GM21390 (cell line): ENCODE measurements around the gene KRT15.

Source experiments
- ATAC-seq: cut with Tn5 transposase; IDR thresholded peaks from one replicate; pipeline ENCODE4 v1.9.1; 2021; ENCODE audit not compliant: unreplicated experiment

Gene KRT15

GRCh38 chr17:41505809-41506767 is 12.6 kb downstream of the KRT15 start:
- ATAC-seq: no peak

GRCh38 chr17:41505007-41505808 is 13.5 kb downstream of the KRT15 start, which contains the start of gene KRT13:
Gene KRT13 (minus strand): TSS chr17:41505612. CDS start chr17:41505550, 62 bp downstream.
- ATAC-seq: no peak

GRCh38 chr17:41504246-41504977 is 14.3 kb downstream of the KRT15 start:
- ATAC-seq: no peak

GRCh38 chr17:41503202-41503601 is 15.5 kb downstream of the KRT15 start:
- ATAC-seq: no peak

DNA sequence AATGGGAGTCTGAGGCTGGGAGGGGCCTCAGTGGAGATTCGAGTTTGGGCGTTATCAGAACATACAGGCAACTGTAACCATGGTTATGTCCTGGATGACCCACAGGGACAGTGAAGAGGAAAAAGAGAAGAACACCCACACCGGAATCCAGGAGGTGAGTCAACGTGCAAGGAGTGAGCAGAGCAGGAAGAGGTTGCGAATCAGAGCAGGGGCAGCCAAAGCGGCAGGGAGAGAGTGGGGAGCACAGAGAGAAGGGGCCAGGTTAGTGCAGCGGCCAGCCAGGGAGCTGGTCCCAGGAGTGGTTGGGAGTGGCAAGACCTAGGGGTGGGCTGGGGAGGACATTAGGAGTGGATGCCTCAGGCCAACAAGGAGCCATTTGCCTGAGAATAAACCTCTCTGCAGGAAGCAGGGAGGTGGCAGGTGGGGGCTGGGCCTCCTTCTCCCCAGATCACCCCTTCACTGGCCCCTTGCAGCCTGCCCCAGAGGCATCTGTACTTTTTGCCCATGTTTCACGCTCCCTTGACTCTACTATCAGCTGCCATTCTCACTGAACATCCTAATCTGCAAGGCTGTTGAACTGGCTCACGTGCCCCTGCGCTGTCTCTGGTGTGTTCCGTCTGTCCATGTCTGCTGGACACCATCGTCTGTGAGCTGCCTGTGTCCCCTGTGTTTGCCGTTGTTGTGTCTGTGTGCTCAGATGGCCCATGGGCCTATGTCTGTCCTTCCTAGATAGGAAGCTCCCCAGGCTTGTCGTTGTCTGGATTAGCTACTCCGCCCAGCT is 18.4 kb downstream of the KRT15 start:
- ATAC-seq: no peak

DNA sequence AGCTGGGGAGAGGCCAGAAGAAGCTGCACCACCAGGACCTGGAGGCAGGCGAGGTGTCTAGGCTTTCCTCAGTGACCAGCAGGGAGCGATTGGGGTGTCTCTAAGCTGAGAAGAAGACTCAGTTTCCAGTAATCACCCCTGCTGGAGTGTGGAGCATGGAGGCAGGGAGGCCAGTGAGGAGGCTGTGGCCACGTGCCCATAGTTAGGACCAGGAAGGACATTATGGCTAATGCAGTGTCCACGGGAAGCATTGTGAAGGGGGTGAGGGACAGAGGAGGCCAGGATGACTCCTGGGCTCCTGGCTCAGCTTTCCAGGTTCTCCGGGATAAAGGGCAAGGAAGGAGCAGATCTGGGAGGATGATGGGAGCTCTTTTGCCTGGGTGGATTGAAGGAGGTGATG is 19.0 kb downstream of the KRT15 start:
- ATAC-seq: no peak

DNA sequence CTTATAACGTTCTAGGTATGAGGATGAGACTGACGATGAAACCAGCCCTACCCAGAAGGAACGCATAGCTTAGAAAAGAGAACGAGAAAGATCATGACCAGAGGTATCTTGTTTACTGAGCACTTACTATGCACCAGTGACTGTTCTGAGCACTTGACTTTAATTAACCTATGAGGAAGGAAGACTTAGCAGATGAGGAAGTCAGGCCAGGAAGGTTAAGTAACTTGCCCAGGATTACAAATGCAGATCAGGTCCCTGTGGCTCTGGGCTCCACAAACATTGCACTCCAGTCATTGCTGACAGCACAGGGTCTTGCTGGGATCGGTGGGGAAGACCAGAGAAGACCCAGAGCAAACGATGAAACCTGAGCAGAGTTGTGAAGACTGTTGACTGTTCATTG is 20.4 kb downstream of the KRT15 start:
- no peak for ATAC-seq

DNA sequence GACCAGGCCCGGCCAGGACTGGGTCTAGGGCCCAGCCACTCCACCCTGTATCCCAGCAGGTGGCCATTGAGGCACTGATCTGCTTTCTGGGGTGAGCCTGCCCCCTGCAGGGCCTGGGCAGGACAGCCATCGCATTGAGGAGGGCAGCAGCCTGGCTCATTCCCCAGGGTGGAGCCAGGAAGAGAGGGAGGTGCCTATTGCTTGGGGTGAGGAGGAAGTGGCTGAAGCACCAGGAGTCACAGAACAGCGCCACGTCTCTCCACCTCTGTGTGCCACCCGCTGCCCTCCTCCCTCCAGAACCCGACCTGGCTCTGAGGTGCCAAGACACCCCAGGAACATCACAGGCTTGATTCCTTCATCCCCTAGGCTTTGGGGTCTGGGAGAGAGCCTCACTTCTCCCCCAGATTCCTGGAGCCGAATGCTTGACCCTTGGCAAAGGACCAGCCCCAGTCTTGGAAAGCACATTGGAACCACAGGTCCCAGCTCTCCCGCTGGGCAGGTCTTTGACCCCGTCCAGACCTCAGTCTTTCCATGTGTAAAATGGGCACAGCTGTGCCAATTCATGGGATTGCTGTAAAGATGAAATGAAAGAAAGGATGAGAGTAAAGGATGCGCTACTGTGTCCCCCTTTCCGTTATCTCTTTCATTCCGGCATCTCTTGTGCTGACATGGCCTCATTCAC is 21.7 kb downstream of the KRT15 start:
- no peak for ATAC-seq

DNA sequence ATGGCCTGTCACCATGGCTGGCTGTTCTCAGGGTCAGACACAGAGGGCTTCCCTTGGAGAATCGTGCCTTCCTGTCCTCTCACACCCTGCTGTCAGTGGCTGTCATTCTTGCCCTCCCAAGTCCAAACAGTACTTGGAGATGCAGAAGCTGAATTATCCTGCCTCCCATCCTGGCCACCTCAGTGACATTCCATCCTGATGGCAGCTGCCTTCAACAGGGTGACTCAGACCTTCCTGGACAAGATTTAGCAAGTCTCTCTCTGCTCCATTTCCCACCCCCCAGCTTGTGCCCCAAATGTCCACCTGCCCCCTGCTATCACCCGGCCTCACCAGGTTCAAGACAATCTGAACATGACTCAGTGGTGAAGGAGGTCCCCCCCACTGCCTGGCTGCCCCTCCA is 24.2 kb downstream of the KRT15 start:
- ATAC-seq: no peak

DNA sequence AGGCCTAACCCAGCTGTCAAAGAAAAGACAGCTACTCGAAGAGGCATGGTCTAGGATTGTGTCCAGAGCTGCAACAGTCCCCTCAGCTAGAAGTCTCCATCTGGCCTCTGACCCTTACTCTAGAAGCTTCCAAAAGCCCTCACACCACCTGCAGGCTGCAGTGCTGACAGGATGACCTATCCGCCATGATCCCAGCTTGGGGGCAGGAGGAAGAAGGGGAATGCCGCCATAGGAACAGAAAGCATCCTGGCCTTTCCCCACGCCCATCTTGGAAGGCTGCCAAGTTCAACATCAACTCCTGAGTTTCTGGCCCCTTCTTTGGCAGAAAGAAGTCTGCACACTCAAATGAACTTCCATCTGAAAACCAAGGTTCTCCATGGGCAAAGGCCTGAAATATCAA is 25.9 kb downstream of the KRT15 start:
- no peak for ATAC-seq

DNA sequence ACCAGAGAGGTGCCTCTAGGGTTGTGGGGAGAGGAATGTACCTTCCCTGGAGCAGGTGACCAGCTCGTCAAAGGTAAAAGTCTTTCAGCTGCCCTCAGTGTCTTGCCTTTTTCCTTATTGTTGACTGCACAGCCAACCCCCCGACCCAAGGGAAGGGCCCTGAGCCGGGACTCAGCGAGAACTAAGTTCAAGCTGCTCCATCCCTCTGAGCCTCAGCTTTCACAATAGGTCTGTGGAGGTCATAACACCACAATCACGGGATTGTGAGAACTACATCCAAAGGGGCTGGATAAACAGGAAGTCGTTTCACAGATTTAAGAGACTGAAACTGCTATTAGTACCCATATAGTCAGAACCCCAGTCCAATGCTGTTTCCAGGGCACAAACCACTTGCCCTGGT is 26.3 kb downstream of the KRT15 start:
- ATAC-seq: no peak

- ATAC-seq: no peak
Measured at GRCh38 chr17:41491476-41491875, 27.2 kb downstream of the KRT15 start.

GRCh38 chr17:41490000-41490990 is 28.4 kb downstream of the KRT15 start:
- ATAC-seq: no peak

- ATAC-seq: no peak
Measured at GRCh38 chr17:41489531-41489930, 29.2 kb downstream of the KRT15 start, which contains the start of gene KRT36. Gene KRT36 (minus strand): TSS chr17:41489910. CDS start chr17:41489864, 46 bp downstream.

DNA sequence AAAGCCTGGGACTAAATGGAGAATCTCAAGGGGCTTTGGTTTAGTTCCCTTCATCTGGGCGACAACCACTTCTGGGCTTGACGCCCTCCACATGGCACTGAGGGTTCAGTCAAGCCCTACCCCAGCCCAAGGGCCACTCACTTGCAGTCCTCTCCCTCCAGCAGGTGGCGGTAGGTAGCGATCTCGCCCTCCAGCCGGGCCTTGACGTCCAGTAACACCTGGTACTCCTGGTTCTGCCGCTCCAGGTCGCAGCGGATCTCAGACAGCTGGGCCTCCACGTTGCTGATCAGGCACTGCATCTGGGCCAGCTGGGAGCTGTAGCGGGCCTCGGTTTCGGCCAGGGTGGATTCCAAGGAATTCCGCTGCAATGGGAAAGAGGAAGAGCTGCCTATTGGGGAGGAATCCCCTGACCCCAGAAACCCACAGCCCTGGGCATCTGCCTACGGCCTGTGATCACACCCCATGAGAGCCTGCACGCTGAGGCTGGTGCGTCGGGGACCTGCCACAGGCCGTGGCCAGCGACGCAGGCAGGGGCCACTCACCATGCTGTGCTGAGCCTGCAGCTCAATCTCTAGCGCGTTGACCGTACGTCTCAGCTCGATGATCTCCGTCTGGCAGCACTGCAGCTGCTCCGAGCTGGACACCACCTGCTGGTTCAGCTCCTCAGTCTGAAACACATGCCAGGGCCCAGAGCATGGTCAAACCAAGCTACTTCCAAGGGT is 31.7 kb downstream of the KRT15 start:
- ATAC-seq: no peak

- ATAC-seq: no peak
Measured at GRCh38 chr17:41486316-41486715, 32.4 kb downstream of the KRT15 start.

- no peak for ATAC-seq
Measured at GRCh38 chr17:41484920-41485904, 33.5 kb downstream of the KRT15 start.
